Sigmoid colon (tissue), 4 donors: Measurements from ENCODE around the gene ATP4B.

Experiments used
- POLR2AphosphoS5 ChIP-seq, 4 donors: sonication (generic); formaldehyde crosslinking; IDR thresholded peaks; one replicate each; pipeline ENCODE4 v1.6.1; 2017; ENCODE audit warnings: antibody characterized with exemption in 4 of 4
- TF ChIP-seq, protein P1 (sequence below), 4 experiments: fragments of 450-650 bp in 3 of 4; fragments of 200-600 bp in 1 of 4; IDR thresholded peaks; one replicate each; pipeline ENCODE4 v1.5.1; 2016 to 2019; ENCODE audit warnings: antibody characterized with exemption in 4 of 4, mild to moderate bottlenecking in 3 of 4, moderate library complexity in 2 of 4

DNA sequence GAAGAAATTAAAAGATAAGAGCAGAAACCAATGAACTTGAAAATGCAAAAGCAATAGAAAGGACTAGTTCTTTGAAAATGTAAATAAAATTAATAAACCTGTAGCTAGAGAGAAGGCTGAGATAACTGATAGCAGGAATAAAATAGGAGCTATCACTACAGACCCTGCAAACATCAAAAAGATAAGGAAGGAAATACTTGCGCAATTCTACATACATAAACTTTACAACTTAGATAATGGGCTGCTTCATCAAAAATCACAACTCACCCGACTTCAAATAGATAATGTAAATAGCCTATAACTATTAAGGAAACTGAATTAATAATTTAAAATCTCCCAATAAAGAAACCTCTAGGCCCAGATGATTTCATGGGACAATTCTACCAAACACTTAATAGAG lies 3.5 kb upstream of the ATP4B start:
- TF ChIP-seq, protein P1, sequence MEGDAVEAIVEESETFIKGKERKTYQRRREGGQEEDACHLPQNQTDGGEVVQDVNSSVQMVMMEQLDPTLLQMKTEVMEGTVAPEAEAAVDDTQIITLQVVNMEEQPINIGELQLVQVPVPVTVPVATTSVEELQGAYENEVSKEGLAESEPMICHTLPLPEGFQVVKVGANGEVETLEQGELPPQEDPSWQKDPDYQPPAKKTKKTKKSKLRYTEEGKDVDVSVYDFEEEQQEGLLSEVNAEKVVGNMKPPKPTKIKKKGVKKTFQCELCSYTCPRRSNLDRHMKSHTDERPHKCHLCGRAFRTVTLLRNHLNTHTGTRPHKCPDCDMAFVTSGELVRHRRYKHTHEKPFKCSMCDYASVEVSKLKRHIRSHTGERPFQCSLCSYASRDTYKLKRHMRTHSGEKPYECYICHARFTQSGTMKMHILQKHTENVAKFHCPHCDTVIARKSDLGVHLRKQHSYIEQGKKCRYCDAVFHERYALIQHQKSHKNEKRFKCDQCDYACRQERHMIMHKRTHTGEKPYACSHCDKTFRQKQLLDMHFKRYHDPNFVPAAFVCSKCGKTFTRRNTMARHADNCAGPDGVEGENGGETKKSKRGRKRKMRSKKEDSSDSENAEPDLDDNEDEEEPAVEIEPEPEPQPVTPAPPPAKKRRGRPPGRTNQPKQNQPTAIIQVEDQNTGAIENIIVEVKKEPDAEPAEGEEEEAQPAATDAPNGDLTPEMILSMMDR (IDR thresholded peaks at IDR 0.05) = no peak
- TF ChIP-seq POLR2AphosphoS5 (IDR thresholded peaks at IDR 0.05) = no peak
